Fibroblast of skin of scalp (primary cell): Measurements from ENCODE around the gene SLFN11.
"Not testable (repeated sequence)": the region's sequence is repeated elsewhere in the genome, so short reads cannot be mapped to it uniquely, and the experiment has no call there.

ENCODE experiments used
- DNase-seq: peaks from one replicate; pipeline ENCODE4 v3.0.0-alpha.2; 2013

Gene SLFN11

GRCh38 chr17:35359398-35359797 is 14.0 kb downstream of the SLFN11 start:
- DNase-seq = peak; percentile 8

- DNase-seq = no peak
Measured at GRCh38 chr17:35352284-35352683, 21.1 kb downstream of the SLFN11 start.

- no peak for DNase-seq
Measured at GRCh38 chr17:35350493-35350892, 22.9 kb downstream of the SLFN11 start.

- peak; percentile 38 for DNase-seq
Measured at GRCh38 chr17:35345926-35346771, 27.3 kb downstream of the SLFN11 start.

GRCh38 chr17:35345445-35345925 is 27.9 kb downstream of the SLFN11 start:
- DNase-seq = no peak

- DNase-seq = no peak
Measured at GRCh38 chr17:35344262-35344661, 29.2 kb downstream of the SLFN11 start.

GRCh38 chr17:35342276-35342675 is 31.1 kb downstream of the SLFN11 start:
- DNase-seq = no peak

- DNase-seq = no peak
Measured at GRCh38 chr17:35341411-35341992, 31.9 kb downstream of the SLFN11 start.

GRCh38 chr17:35338230-35338629 is 35.2 kb downstream of the SLFN11 start:
- no peak for DNase-seq

GRCh38 chr17:35337364-35337763 is 36.1 kb downstream of the SLFN11 start:
- DNase-seq = no peak

- DNase-seq = not testable (repeated sequence)
Measured at GRCh38 chr17:35333578-35333977, 39.8 kb downstream of the SLFN11 start.

- DNase-seq = no peak
Measured at GRCh38 chr17:35322749-35323148, 50.7 kb downstream of the SLFN11 start.

- no peak for DNase-seq
Measured at GRCh38 chr17:35315971-35316370, 57.5 kb downstream of the SLFN11 start.

- peak; percentile 93 for DNase-seq
Measured at GRCh38 chr17:35315283-35315682, 58.1 kb downstream of the SLFN11 start.

GRCh38 chr17:35314415-35315216 is 58.8 kb downstream of the SLFN11 start:
- DNase-seq = peak; percentile 20

GRCh38 chr17:35313875-35314409 is 59.5 kb downstream of the SLFN11 start:
- DNase-seq = no peak

- peak; percentile 73 for DNase-seq
Measured at GRCh38 chr17:35312790-35313711, 60.4 kb downstream of the SLFN11 start.

- DNase-seq = no peak
Measured at GRCh38 chr17:35312346-35312745, 61.1 kb downstream of the SLFN11 start.

GRCh38 chr17:35309345-35309744 is 64.1 kb downstream of the SLFN11 start:
- not testable (repeated sequence) for DNase-seq
